ENCODE data around the gene USP35.

DNA sequence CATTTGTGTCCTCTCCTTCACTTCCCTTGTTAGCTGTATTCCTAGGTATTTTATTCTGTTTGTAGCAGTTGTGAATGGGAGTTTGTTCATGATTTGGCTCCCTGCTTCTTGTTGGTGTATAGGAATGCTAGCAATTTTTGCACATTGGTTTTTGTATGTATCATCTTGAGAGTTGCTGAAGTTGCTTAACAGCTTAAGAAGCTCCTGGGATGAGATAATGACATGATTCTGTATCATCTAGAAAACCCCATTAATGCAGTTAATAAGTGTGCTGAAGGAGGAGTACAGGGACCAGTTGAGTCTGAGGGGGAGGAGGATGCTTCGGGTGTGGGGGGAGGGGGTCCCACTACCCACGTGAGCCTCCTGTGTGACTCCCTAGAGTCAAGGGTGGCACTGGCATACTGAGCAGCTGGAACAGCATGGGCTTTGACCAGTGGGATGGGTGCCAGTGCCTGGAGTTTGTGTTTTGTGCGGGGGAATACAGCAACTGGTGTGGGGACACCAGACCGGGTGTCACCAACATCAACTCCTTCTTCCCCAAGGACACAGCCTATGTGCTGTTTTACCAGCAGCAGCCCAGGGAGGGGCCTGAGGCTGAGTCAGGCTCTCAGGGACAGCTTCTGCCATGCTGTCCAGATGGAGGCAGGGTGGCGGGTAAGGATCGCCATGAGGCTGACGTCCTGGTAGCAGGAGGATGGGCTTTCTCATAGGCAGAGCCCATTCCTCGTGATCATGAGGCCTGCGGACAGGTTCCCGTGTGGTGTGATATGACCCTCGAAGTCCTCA is 24.1 kb downstream of the USP35 start:
- TF ChIP-seq, protein P1, sequence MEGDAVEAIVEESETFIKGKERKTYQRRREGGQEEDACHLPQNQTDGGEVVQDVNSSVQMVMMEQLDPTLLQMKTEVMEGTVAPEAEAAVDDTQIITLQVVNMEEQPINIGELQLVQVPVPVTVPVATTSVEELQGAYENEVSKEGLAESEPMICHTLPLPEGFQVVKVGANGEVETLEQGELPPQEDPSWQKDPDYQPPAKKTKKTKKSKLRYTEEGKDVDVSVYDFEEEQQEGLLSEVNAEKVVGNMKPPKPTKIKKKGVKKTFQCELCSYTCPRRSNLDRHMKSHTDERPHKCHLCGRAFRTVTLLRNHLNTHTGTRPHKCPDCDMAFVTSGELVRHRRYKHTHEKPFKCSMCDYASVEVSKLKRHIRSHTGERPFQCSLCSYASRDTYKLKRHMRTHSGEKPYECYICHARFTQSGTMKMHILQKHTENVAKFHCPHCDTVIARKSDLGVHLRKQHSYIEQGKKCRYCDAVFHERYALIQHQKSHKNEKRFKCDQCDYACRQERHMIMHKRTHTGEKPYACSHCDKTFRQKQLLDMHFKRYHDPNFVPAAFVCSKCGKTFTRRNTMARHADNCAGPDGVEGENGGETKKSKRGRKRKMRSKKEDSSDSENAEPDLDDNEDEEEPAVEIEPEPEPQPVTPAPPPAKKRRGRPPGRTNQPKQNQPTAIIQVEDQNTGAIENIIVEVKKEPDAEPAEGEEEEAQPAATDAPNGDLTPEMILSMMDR (conservative IDR thresholded peaks at IDR 0.05 in 1 of 2, IDR thresholded peaks at IDR 0.05 in 1 of 2; ENCODE audit: low read depth in 1 of 2, low read length in 2 of 2), result no peak
- no peak for TF ChIP-seq EZH2 (IDR thresholded peaks at IDR 0.05; ENCODE audit: low read length, missing control alignments)

All from fibroblast of lung (primary cell).